Ovary (tissue), 9 donors: Measurements from ENCODE around the gene WDR59. TPM values are rescaled to one million over a fixed set of nuclear protein-coding genes. Genes with fewer than 3 reads are reported as not detected.

Experiments used
- DNase-seq, 5 donors: peaks; one replicate each; pipeline ENCODE4 v3.0.0-alpha.2; 2019 to 2020
- H3K27ac ChIP-seq, 2 donors: fragments of 200-600 bp; one replicate each; pipeline versions ENCODE4 v1.5.1 to v1.8.0; 2019 to 2022
- H3K27me3 ChIP-seq: fragments of 200-600 bp; one replicate; pipeline ENCODE4 v1.8.0; 2022
- H3K36me3 ChIP-seq: fragments of 200-600 bp; sonication (generic); one replicate; pipeline ENCODE4 v1.5.1; 2019
- H3K4me1 ChIP-seq: one replicate; pipeline ENCODE4 v1.8.1; 2013; ENCODE audit warnings: mild to moderate bottlenecking, moderate library complexity; ENCODE audit not compliant: insufficient read depth
- H3K4me3 ChIP-seq: fragments of 200-600 bp; sonication (generic); one replicate; pipeline ENCODE4 v1.5.1; 2017
- H3K9me3 ChIP-seq, 2 donors: fragments of 200-600 bp in 1 of 2; sonication (generic) in 1 of 2; one replicate each; pipeline versions ENCODE4 v1.5.1 to v1.8.1; 2013 to 2019; ENCODE audit warnings: mild to moderate bottlenecking in 1 of 2, moderate library complexity in 1 of 2
- EP300 ChIP-seq: sonication (generic); formaldehyde crosslinking; IDR thresholded peaks from one replicate; pipeline ENCODE4 v1.6.1; 2017; ENCODE audit warnings: antibody characterized with exemption
- POLR2A ChIP-seq: fragments of 450-650 bp; IDR thresholded peaks from one replicate; pipeline ENCODE4 v1.6.1; 2017; ENCODE audit warnings: antibody characterized with exemption, mild to moderate bottlenecking, moderate library complexity
- WGBS, 3 donors: extraction: QIAGEN DNeasy Blood & Tissue Kit in 1 of 3; methylation state at CpG; one replicate each; pipeline versions ENCODE4 v1.1.5 to v1.1.7; 2013 to 2017; 5-methylcytosine and 5-hydroxymethylcytosine counted together
- intact Hi-C, 4 donors: fragments of 100-400 bp; cut with DNase I; formaldehyde crosslinking; loops; one replicate each; pipeline versions ENCODE4 v1.11.0 to v1.15.1; 2022 to 2023
- polyA plus RNA-seq, 2 donors: library from polyadenylated mRNA; stranded (reverse); fragments of 200-250 nt in 1 of 2; fragments of 350-450 nt in 1 of 2; fragmentation: Illumina TruSeq in 1 of 2; extraction: RNeasy Lipid Tissue Mini Kit (QIAGEN cat#74804) in 1 of 2; gene quantifications; one replicate each; pipeline ENCODE4 v1.2.3, GENCODE V29; 2013 to 2014
- total RNA-seq, 7 donors: library from RNA; depleted of rRNA in 2 of 7; stranded (reverse); fragments of >200 nt in 2 of 7; fragmentation: NEBNext Ultra II Directional in 3 of 7; extraction: Animal tissue kit (Norgen Biotek cat#: 25700) in 3 of 7; gene quantifications; one replicate each; pipeline versions ENCODE4 v1.1.0 to v1.2.4, GENCODE V29; 2016 to 2023
- TF ChIP-seq, protein P1 (sequence below), 3 donors: fragments of 450-650 bp in 2 of 3; fragments of 200-600 bp in 1 of 3; IDR thresholded peaks; one replicate each; pipeline versions ENCODE4 v1.5.1 to v1.8.0; 2016 to 2022; ENCODE audit warnings: antibody characterized with exemption in 3 of 3, mild to moderate bottlenecking in 1 of 3
- donor health status: DM: no; HTN: no; CAD: no; lungs with moderate emphysema.
- donor health status: DM: no; HTN: no; CAD: no.
- donor health status: Bipolar disorder and iron deficiency.
- donor health status: DM: yes; HTN: yes; CAD: no.
- donor health status: DM: no; HTN: no; CAD: no.
- donor health status: DM: yes; HTN: yes; CAD: no.

WDR59 gene
- total and polyA plus RNA-seq, 9 donors = 23.6 to 82.3 (median 59.3) TPM

DNA sequence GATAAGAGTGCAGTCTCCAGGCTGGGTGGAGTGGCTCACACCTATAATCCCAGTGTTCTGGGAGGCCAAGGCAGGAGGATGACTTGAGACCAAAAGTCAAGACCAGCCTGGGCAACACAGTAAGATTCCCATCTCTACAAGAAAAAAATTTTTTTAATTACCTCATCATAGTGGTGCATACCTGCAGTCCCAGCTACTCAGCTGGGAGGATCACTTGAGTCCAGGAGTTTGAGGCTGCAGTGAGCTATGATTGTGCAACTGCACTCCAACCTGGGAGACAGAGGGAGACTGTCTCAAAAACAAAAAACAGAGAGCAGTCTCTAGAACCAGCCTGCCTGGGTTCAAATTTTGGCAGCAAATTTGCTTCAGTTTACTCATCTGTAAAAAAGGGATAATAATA lies 45.2 kb downstream of the WDR59 start:
- no peak for DNase-seq
- intact Hi-C loops = no loop called here
- H3K36me3 ChIP-seq = no peaks in the 10 kb centered on the region

DNA sequence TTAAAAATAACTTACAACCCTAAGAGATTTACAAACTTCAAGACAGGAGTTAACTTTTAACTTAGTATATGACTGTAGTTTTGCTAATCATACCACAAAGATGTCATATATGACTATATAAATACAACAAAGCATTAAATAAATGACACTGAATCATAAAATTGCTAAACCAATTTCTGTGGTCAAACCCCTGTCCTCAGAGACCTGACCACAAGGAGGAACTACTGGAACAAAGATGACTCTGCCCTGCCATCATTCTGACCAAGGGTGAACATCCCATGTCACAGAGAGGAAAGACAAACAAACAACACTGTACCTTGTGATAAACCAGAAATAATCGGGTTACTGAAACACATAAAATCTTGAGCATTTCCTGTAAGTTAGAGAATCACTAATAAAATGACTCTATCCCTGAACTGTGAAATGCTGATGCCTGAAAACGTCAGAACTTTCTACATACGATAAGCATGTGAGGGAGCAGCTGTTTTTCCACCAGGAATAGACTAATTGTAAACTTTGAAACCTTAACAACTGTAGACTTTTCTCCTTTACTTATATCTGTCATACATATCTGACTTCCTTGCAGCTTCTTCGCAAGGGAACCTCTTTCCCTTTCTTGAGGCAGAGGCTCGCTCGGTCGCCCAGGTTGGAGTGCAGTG lies 47.9 kb downstream of the WDR59 start:
- no peak for DNase-seq
- intact Hi-C loops = no loop called here
- no peak for TF ChIP-seq POLR2A
- no peak for TF ChIP-seq EP300
- TF ChIP-seq, protein P1, sequence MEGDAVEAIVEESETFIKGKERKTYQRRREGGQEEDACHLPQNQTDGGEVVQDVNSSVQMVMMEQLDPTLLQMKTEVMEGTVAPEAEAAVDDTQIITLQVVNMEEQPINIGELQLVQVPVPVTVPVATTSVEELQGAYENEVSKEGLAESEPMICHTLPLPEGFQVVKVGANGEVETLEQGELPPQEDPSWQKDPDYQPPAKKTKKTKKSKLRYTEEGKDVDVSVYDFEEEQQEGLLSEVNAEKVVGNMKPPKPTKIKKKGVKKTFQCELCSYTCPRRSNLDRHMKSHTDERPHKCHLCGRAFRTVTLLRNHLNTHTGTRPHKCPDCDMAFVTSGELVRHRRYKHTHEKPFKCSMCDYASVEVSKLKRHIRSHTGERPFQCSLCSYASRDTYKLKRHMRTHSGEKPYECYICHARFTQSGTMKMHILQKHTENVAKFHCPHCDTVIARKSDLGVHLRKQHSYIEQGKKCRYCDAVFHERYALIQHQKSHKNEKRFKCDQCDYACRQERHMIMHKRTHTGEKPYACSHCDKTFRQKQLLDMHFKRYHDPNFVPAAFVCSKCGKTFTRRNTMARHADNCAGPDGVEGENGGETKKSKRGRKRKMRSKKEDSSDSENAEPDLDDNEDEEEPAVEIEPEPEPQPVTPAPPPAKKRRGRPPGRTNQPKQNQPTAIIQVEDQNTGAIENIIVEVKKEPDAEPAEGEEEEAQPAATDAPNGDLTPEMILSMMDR (IDR thresholded peaks at IDR 0.05) = no peak
- Histone ChIP-seq H3K27ac (no peak overlapping the region), H3K9me3 (no peaks in the 10 kb centered on the region), H3K36me3 (no peaks in the 10 kb centered on the region), H3K4me1 (no peaks in the 10 kb centered on the region), H3K27me3 (no peaks in the 10 kb centered on the region), H3K4me3 (no peak overlapping the region)
- WGBS, 3 donors = 73 to 82% (median 76%) methylated on average over 7 of the region's 7 CpGs

More for the DNA sequence above, 45.2 kb downstream of the WDR59 start:
- TF ChIP-seq POLR2A = no peak
- TF ChIP-seq, protein P1 (IDR thresholded peaks at IDR 0.05) = no peak
- no peak for TF ChIP-seq EP300
- Histone ChIP-seq H3K4me1 (no peaks in the 10 kb centered on the region), H3K27me3 (no peaks in the 10 kb centered on the region), H3K9me3 (no peaks in the 10 kb centered on the region), H3K4me3 (no peak overlapping the region), H3K27ac (no peak overlapping the region)

DNA sequence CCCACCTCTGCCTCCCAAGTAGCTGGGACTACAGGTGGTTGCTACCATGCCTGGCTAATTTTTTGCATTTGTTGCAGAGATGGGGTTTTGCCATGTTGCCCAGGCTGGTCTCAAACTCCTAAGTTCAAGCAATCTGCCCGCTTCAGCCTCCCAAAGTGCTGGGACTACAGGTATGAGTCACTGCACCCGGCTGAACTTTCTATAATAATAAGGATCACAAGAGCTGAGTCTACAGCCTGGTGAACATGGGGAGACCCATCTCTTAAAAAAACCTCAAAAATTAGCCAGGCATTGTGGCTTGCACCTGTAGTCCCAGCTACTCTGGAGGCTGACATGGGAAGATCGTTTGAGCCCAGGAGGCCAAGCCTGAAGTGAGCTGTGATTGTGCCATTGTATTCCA lies 53.5 kb downstream of the WDR59 start:
- TF ChIP-seq EP300 = no peak
- TF ChIP-seq, protein P1 (IDR thresholded peaks at IDR 0.05) = no peak
- TF ChIP-seq POLR2A = no peak
- intact Hi-C loops = no loop called here
- no peaks in the 10 kb centered on the region for H3K4me1 ChIP-seq
- H3K4me3 ChIP-seq = no peak overlapping the region
- H3K27me3 ChIP-seq = no peaks in the 10 kb centered on the region
- no peaks in the 10 kb centered on the region for H3K9me3 ChIP-seq
- no peak overlapping the region for H3K27ac ChIP-seq
- 82 to 93% (median 83%) methylated on average over 3 of the region's 3 CpGs for WGBS, 3 donors
- H3K36me3 ChIP-seq = no peaks in the 10 kb centered on the region
- DNase-seq = no peak

DNA sequence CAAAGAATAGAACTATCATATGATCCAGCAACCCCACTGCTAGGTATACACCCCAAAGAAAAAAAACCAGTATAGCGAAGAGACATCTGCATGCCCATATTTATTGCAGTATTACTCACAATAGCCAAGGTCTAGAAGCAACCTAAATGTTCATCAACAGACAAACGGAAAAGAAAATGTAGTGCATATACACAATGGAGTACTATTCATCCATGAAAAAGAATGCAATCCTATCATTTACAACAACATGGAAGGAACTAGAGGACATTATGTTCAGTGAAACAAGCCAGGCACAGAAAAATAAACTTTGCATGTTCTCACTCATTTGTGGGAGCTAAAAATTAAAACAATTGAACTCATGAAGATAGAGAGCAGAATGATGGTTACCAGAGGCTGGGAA lies 55.3 kb downstream of the WDR59 start:
- no peak overlapping the region for H3K4me3 ChIP-seq
- no peaks in the 10 kb centered on the region for H3K9me3 ChIP-seq
- no peaks in the 10 kb centered on the region for H3K27me3 ChIP-seq
- H3K36me3 ChIP-seq = no peaks in the 10 kb centered on the region
- H3K4me1 ChIP-seq = no peaks in the 10 kb centered on the region
- no peak for DNase-seq
- WGBS, 3 donors = 95 to 100% (median 100%) methylated on average over 2 of the region's 2 CpGs
- intact Hi-C loops = no loop called here
- TF ChIP-seq POLR2A = no peak
- TF ChIP-seq EP300 = no peak
- TF ChIP-seq, protein P1 (IDR thresholded peaks at IDR 0.05) = no peak
- H3K27ac ChIP-seq = no peak overlapping the region
